ENCODE results near the gene NODAL. TPM values are rescaled to one million over a fixed set of nuclear protein-coding genes. Genes with fewer than 3 reads are reported as not detected.

NODAL gene
- total RNA-seq, 1 experiment from 2014 or later, result not detected

- Histone ChIP-seq H3K27ac (ENCODE audit: low read length) (no peak overlapping the region), H2AFZ (ENCODE audit: low read length) (no peak overlapping the region), H3K36me3 (ENCODE audit: low read depth, low read length) (peaks cover 21% of the 10 kb centered on the region; the same call in 1 of the 2 replicates), H3K4me3 (ENCODE audit: low read length) (no peak overlapping the region), H3K79me2 (ENCODE audit: low read length) (no peaks in the 10 kb centered on the region), H3K9me3 (ENCODE audit: low read length) (no peaks in the 10 kb centered on the region), H3K27me3 (ENCODE audit: low read length) (no peaks in the 10 kb centered on the region), H3K9me2 (replicated peaks; ENCODE audit: low read length) (no peaks in the 10 kb centered on the region), H3K4me2 (ENCODE audit: low read length) (no peak overlapping the region), H3F3A (ENCODE audit: low read length, unreplicated experiment) (no peaks in the 10 kb centered on the region), H3K9ac (ENCODE audit: low read length) (no peak overlapping the region), H3K4me1 (ENCODE audit: insufficient read depth, low read length) (no peaks in the 10 kb centered on the region), H4K20me1 (ENCODE audit: low read length) (no peaks in the 10 kb centered on the region)
- no TSS peak for BruUV-seq (replicated peaks)
- intact Hi-C loops (cut with micrococcal nuclease), result no loop called here
- TF ChIP-seq CTCF (conservative IDR thresholded peaks at IDR 0.05; ENCODE audit: low read depth, low read length) (no peak), EZH2 (IDR thresholded peaks at IDR 0.05; ENCODE audit: low read length, unreplicated experiment) (no peak), EZH2phosphoT487 (IDR thresholded peaks at IDR 0.05; ENCODE audit: borderline replicate concordance, low read length) (no peak)
- ATAC-seq (no peak), DNase-seq (no peak)
- CTCF ChIA-PET, result interaction anchor here (0.6 kb wide), 1 partner anchor 27 kb away, joined by 3 read pairs; no protein-coding TSS in a partner anchor
- POLR2A ChIA-PET (ENCODE audit: unreplicated experiment), result no interaction called here
These were observed 8.8 kb downstream of the NODAL start for GRCh38 chr10:70432561-70433263.

- intact Hi-C loops (cut with micrococcal nuclease), result no loop called here
- no peaks in the 10 kb centered on the region for H3F3A ChIP-seq (ENCODE audit: low read length, unreplicated experiment)
- no peak for DNase-seq
- H3K27me3 ChIP-seq (ENCODE audit: low read length), result no peaks in the 10 kb centered on the region
- H4K20me1 ChIP-seq (ENCODE audit: low read length), result no peaks in the 10 kb centered on the region
- no peaks in the 10 kb centered on the region for H3K4me1 ChIP-seq (ENCODE audit: insufficient read depth, low read length)
- no peaks in the 10 kb centered on the region for H3K9me3 ChIP-seq (ENCODE audit: low read length)
- no TSS peak for BruUV-seq (replicated peaks)
- peak; percentile 23; the same call in 1 of the 2 replicates for ATAC-seq
- no peaks in the 10 kb centered on the region for H3K9me2 ChIP-seq (replicated peaks; ENCODE audit: low read length)
- POLR2A ChIA-PET (ENCODE audit: unreplicated experiment), result interaction anchor here (0.6 kb wide), 1 partner anchor 42 kb away, joined by 4 read pairs; no protein-coding TSS in a partner anchor
- H3K4me2 ChIP-seq (ENCODE audit: low read length), result no peak overlapping the region
- peaks cover 25% of the 10 kb centered on the region; the same call in 1 of the 2 replicates for H3K36me3 ChIP-seq (ENCODE audit: low read depth, low read length)
- TF ChIP-seq EZH2phosphoT487 (IDR thresholded peaks at IDR 0.05; ENCODE audit: borderline replicate concordance, low read length), result no peak
- CTCF ChIA-PET, result interaction anchor here (0.8 kb wide), 1 partner anchor 68 kb away, joined by 3 read pairs; no protein-coding TSS in a partner anchor
- H3K27ac ChIP-seq (ENCODE audit: low read length), result no peak overlapping the region
- no peak overlapping the region for H2AFZ ChIP-seq (ENCODE audit: low read length)
- no peak overlapping the region for H3K9ac ChIP-seq (ENCODE audit: low read length)
- no peaks in the 10 kb centered on the region for H3K79me2 ChIP-seq (ENCODE audit: low read length)
- H3K4me3 ChIP-seq (ENCODE audit: low read length), result no peak overlapping the region
These were observed 9.4 kb downstream of the NODAL start for GRCh38 chr10:70432101-70432500.

DNA sequence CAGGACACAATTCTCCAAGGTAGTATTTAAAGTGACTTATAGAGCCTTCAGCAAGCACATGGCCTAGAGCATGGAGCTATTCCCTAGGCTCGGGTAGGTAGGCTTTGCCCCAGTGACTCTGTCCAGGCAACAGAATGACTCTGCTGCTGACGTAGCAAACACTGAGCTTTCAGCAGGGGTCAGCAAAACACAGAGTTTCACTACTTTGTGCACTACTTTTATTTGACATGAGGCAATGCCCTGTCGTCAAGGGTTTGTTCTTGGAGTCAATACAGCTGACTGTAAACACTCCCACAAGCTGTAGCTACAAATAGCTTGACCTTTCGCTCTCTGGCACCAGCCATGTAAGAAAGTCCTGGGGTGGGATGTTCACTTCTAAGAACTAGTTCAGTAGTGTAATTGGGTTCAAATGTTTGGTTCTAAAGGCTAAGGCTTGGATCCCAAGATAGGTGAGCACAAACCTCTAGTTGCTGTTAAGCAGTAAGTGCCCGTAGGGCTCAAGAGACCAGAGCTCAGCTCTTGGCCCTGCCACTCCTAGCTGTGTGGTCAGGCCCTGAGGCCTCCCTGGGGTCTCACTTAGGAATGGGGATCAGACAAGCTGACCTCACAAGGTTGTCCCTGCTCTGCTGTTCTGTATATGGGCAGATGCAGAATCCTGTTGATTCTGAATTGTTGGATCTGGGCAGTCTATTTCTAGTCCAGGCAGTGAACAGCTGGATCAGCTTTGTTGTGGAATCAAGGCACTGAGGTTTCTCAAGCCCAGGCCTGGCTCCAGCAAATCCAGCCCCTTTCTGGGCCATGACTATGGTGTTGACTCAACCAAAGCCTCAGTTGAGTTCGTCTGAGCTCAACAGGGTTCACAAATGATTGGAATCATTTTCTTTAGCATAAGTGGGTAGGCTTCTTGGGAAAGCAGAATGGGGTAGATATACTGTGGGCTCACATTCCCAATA, 10.7 kb downstream of the NODAL start:
- no peaks in the 10 kb centered on the region for H3K27me3 ChIP-seq (ENCODE audit: low read length)
- TF ChIP-seq CTCF (conservative IDR thresholded peaks at IDR 0.05; ENCODE audit: low read depth, low read length) (0 out of 2 replicates have a peak, but pooled peaks have one; percentile 11), EZH2 (IDR thresholded peaks at IDR 0.05; ENCODE audit: low read length, unreplicated experiment) (no peak), EZH2phosphoT487 (IDR thresholded peaks at IDR 0.05; ENCODE audit: borderline replicate concordance, low read length) (no peak)
- H3K4me1 ChIP-seq (ENCODE audit: insufficient read depth, low read length), result no peaks in the 10 kb centered on the region
- POLR2A ChIA-PET (ENCODE audit: unreplicated experiment), result no interaction called here
- H3F3A ChIP-seq (ENCODE audit: low read length, unreplicated experiment), result no peaks in the 10 kb centered on the region
- intact Hi-C loops (cut with micrococcal nuclease), result no loop called here
- no peak overlapping the region for H3K4me3 ChIP-seq (ENCODE audit: low read length)
- H3K27ac ChIP-seq (ENCODE audit: low read length), result no peak overlapping the region
- H2AFZ ChIP-seq (ENCODE audit: low read length), result no peak overlapping the region
- no peaks in the 10 kb centered on the region for H4K20me1 ChIP-seq (ENCODE audit: low read length)
- H3K79me2 ChIP-seq (ENCODE audit: low read length), result no peaks in the 10 kb centered on the region
- H3K9me3 ChIP-seq (ENCODE audit: low read length), result no peaks in the 10 kb centered on the region
- no TSS peak for BruUV-seq (replicated peaks)
- H3K9me2 ChIP-seq (replicated peaks; ENCODE audit: low read length), result no peaks in the 10 kb centered on the region
- CTCF ChIA-PET, result interaction anchor here (0.6 to 1.1 kb wide), 2 partner anchors 43 to 51 kb away, joined by 4 to 5 read pairs; no protein-coding TSS in a partner anchor
- DNase-seq (no peak), ATAC-seq (no peak)
- no peak overlapping the region for H3K4me2 ChIP-seq (ENCODE audit: low read length)
- peaks cover 36% of the 10 kb centered on the region; the same call in 1 of the 2 replicates for H3K36me3 ChIP-seq (ENCODE audit: low read depth, low read length)
- no peak overlapping the region for H3K9ac ChIP-seq (ENCODE audit: low read length)
